Activated CD8-positive, alpha-beta memory T cell treated with anti-CD3 and anti-CD28 coated beads for 24 hours (primary cell): Measurements from ENCODE around the gene SEMA3G.

Source experiments
- DNase-seq: peaks from one replicate; pipeline ENCODE4 v3.0.0-alpha.2; 2020

Gene SEMA3G

GRCh38 chr3:52408466-52408865, 36.4 kb downstream of the SEMA3G start:
- no peak for DNase-seq

- no peak for DNase-seq
Observed at GRCh38 chr3:52407779-52408178, 37.1 kb downstream of the SEMA3G start.

DNA sequence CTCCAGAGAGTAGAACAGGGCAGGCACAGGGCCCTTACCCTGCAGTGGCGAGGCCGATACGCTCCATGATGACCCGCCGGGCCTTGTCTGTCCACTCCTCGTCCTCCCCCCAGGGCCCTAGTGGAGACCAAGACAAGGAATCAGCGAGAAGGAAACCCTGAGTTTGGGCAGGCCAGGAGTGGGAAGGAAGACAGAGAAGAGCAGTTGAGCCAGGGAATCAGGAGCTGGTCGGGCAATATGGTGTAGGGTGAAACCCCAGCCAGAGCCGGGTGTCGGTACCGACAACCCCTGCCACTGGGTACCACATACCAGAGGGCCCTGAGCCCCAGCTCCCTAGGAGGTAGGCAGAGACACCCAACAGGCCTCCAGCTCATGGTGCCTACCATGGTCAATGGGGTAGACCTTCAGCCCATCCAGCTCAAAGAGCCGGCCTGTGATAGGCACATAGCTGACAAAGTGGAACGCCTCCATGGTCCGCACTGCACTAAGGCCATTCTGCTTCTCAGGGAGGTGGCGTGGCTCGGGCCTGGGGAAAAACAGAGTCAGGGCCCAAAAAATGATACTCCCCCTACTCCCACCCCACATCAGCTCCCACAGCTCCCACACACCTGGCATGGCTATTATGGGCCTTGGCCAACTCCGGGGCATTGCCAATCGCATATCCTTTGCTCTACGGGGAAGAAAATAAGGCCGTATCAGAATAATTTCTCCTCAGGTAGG, 38.0 kb downstream of the SEMA3G start:
- no peak for DNase-seq

- no peak for DNase-seq
Observed at GRCh38 chr3:52406231-52406661, 38.7 kb downstream of the SEMA3G start.

DNA sequence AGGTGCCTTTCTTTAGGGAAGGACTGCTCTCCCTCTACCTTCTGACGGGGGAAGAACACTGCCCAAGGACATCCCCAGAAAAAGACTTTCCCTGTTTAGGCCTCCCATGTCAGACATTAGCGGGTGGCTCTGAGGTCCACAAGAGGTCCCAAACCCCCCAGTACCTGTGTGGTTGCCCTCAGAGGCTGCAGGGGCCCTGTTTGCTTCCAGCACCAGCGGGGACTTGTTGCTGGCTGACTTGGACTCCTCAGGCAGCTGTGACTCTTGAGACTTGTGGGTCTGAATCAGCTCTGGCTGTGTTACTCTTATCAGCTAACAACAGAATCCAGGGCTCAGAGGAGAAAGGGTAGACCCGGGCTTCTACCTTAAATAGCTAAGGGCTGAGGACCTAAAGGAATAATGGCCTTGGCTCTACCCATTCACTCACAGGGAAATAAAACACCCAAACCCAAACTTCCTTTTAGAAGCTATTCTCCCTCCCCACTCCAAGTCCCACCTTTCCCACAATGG, 39.2 kb downstream of the SEMA3G start:
- DNase-seq: no peak

DNA sequence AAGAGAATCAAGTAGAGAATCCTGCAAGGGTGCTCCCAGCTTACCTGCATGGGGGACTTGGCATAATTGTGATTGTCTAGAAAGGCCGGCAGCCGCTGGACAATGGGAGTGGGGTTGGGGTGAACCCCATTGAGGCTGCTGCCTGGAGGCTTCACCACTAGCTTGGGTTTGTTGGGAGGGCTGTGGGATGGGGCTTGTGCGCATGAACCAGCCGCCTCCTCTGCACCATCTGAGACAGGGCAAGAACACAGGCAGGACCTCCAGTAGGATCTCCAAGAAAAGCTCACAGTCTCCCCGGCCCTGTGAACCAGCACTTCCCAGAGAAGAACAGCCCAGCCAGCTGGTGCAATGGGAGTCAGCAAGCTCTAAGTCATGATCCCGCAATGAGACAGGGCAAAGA, 39.8 kb downstream of the SEMA3G start:
- DNase-seq: no peak

GRCh38 chr3:52404391-52404790, 40.5 kb downstream of the SEMA3G start:
- DNase-seq: no peak

- DNase-seq: no peak
Observed at GRCh38 chr3:52403955-52404354, 40.9 kb downstream of the SEMA3G start.

- no peak for DNase-seq
Observed at GRCh38 chr3:52403271-52403841, 41.5 kb downstream of the SEMA3G start.

DNA sequence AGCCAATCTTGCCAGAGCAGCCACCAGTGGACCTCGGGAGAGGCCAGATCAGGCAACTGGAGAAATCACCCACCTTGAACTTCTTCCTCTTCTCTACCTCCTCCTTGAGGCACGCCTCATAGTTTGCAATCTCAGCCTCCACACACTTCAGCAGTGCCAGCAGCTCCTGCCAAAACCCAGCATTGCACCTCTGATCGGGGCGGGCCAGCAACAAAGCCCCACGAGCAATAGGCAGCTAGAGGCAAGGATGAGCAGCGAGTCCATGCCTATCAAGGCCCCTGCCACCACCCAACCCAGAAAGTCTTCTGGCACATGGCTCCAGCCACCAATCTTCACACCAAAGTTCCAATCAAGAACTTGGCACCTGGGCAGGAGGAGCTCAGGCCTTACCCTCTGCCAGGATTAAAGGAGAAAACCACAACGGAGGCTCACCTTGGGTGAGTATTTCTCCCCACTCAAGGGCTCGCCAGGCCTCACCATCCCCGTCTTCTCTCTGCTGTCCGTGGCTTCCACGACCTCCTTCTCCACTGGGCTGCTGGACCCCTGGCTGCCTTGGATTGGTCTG, 42.1 kb downstream of the SEMA3G start:
- DNase-seq: no peak

DNA sequence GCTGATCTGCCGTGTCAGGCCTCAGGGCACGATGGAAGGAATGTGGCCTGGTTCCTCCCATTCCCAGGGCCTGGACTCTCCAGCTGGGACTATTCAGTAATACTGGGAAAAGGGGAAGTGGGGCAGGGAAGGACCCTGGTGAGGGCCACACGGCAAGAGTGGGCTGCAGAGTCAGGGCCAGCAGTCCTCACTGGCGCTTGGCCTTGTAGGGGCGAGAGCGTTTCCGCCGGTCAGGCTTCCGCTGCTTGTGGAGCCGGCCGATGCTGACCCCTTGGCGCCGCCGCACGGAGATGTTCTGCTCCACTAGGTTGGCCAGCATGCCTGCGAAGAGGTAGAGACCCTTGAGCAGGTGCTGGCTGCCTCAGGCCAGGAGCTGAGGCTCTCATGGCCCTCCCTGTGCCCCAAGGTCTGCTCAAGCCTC, 42.8 kb downstream of the SEMA3G start:
- no peak for DNase-seq

- DNase-seq: no peak
Observed at GRCh38 chr3:52401551-52401950, 43.4 kb downstream of the SEMA3G start.

DNA sequence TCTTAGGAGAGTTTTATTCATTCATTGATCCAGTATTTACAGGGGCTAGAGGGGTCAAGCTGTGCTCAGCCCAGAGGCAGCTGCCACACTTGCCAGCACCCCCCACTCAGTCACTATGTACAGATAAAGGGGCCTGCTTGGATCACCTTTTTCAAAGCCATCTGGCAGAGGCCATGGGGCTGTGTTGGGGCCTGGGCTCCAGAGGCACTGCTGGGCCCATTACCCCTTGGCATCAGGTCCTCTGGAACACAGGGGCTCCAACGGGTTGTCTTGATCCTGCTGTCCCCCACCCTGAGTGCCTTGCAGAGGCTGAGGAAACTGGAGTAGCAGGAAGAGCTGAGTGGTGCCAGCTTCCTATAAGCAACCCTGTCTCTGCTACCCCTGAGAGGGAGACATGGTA, 43.9 kb downstream of the SEMA3G start:
- DNase-seq: no peak

DNA sequence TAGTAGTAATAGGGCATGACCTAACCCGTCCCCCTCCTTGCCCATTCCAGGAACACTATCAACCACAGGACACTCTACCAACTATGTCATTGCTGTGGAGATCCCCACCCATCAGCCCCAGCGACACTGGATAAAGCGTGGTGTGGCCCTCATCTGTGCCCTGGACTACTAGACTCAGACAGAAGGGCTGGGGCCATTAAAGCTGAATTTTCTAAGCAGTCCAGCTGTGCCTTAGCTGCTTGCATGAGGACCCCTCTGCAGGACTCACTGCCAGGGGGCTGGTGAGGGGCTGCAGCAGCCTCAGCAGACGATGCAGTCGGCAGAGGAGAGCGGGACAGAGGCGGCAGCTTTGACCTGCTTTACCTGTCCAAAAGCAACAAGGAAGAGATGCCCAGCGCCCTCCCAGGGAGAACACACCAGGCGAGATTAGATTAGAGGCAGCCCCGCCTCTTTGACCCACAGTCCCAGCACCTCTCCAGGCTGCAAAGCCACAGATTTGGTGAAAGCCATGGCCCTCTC, 44.6 kb downstream of the SEMA3G start:
- no peak for DNase-seq

- no peak for DNase-seq
Observed at GRCh38 chr3:52399593-52399992, 45.3 kb downstream of the SEMA3G start.

- DNase-seq: no peak
Observed at GRCh38 chr3:52399131-52399530, 45.8 kb downstream of the SEMA3G start.

GRCh38 chr3:52398670-52399081, 46.2 kb downstream of the SEMA3G start:
- DNase-seq: no peak

DNA sequence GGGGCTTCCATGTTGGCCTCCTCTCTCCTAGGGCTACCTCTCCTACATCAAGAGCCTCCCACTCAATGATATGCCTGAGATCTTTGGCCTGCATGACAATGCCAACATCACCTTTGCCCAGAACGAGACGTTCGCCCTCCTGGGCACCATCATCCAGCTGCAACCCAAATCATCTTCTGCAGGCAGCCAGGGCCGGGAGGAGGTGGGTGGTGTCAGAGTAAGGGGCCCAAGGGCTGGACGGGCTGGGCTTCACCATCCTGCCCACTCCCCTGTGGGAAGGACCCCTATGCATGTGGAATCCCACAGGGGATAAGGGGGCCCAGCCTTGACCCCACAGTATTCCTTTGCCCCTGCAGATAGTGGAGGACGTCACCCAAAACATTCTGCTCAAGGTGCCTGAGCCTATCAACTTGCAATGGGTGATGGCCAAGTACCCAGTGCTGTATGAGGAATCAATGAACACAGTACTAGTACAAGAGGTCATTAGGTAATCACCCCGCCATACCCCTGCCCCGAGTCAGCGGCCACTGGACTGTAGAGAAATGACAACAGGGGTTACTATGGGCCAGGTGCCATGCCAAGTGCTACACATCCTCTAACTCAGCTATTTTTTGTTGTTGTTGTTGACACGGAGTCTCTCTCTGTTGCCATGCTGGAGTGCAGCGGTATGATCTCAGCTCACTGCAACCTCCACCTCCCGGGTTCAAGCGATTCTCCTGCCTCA, 47.1 kb downstream of the SEMA3G start:
- no peak for DNase-seq

- DNase-seq: no peak
Observed at GRCh38 chr3:52396907-52397591, 47.9 kb downstream of the SEMA3G start.

DNA sequence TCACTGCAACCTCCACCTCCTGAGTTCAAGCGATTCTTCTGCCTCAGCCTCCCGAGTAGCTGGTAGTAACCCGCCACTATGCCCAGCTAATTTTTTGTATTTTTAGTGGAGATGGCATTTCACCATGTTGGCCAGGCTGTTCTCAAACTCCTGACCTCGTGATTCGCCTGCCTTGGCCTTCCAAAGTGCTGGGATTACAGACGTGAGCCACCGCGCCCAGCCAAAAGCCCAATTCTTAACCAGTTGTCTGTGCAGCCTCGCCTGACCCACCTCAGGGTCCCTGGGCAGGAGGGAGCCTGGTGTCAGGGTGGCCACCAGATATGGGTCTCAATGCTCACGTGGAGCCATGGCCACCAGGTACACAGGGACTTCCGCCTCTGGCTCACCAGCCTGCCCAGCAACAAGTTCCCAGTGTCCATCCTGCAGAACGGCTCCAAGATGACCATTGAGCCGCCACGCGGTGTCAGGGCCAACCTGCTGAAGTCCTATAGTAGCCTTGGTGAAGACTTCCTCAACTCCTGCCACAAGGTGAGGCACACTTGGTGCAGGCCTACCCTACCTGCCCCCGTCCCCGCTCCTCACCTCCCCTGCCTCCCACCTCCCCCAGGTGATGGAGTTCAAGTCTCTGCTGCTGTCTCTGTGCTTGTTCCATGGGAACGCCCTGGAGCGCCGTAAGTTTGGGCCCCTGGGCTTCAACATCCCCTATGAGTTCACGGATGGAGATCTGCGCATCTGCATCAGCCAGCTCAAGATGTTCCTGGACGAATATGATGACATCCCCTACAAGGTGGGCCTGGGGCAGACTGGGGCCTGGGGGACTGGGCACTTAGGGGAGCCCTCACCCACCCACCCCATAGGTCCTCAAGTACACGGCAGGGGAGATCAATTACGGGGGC, 48.6 kb downstream of the SEMA3G start:
- no peak for DNase-seq

- no peak for DNase-seq
Observed at GRCh38 chr3:52395503-52395865, 49.4 kb downstream of the SEMA3G start.
